HepG2 (cell line): ENCODE data around the gene SEMA3C.

Experiments used
- EZH2 ChIP-seq: conservative IDR thresholded peaks from 2 replicates; pipeline ENCODE4 v1.6.1; 2012; ENCODE audit warnings: mild to moderate bottlenecking, low read depth, low read length, moderate library complexity
- GMEB1 ChIP-seq: sonication (generic); formaldehyde crosslinking; IDR thresholded peaks from 2 replicates; pipeline ENCODE4 v1.5.1; 2020; ENCODE audit warnings: missing genetic modification reagents, mild to moderate bottlenecking, borderline replicate concordance
- HDAC2 ChIP-seq: sonication (generic); formaldehyde crosslinking; IDR thresholded peaks from 2 replicates; pipeline ENCODE4 v1.4.0; 2020; ENCODE audit warnings: missing genetic modification reagents
- NKX3-1 ChIP-seq: sonication (generic); formaldehyde crosslinking; IDR thresholded peaks from 2 replicates; pipeline ENCODE4 v1.5.0; 2020; ENCODE audit warnings: missing genetic modification reagents
- PBX3 ChIP-seq: sonication (generic); formaldehyde crosslinking; IDR thresholded peaks from 2 replicates; pipeline ENCODE4 v1.8.1; 2023; ENCODE audit warnings: missing genetic modification reagents, inconsistent platforms, borderline replicate concordance
- SNRNP70 ChIP-seq: fragments of 200-400 bp; formaldehyde crosslinking; IDR thresholded peaks from 2 replicates; pipeline ENCODE4 v1.6.1; 2017; ENCODE audit warnings: mild to moderate bottlenecking, low read depth, low read length, moderate library complexity
- ZNF460 ChIP-seq: sonication (generic); formaldehyde crosslinking; IDR thresholded peaks from 2 replicates; pipeline ENCODE4 v1.5.1; 2020; ENCODE audit warnings: missing genetic modification reagents, mild to moderate bottlenecking, borderline replicate concordance
- ZNF547 ChIP-seq: sonication (generic); formaldehyde crosslinking; IDR thresholded peaks from 2 replicates; pipeline ENCODE4 v1.5.1; 2020; ENCODE audit warnings: mild to moderate bottlenecking, missing genetic modification reagents
- ZNF569 ChIP-seq: sonication (generic); formaldehyde crosslinking; IDR thresholded peaks from 2 replicates; pipeline ENCODE4 v1.5.0; 2020; ENCODE audit warnings: mild to moderate bottlenecking, missing genetic modification reagents, moderate library complexity, borderline replicate concordance
- TF ChIP-seq, protein P1 (sequence below): sonication (generic); formaldehyde crosslinking; IDR thresholded peaks from 2 replicates; pipeline ENCODE4 v1.5.0; 2020; ENCODE audit warnings: mild to moderate bottlenecking, missing genetic modification reagents, moderate library complexity
- TF ChIP-seq, protein P2 (sequence below): sonication (generic); formaldehyde crosslinking; IDR thresholded peaks from 2 replicates; pipeline ENCODE4 v1.4.0; 2020; ENCODE audit warnings: missing genetic modification reagents, mild to moderate bottlenecking, borderline replicate concordance

DNA sequence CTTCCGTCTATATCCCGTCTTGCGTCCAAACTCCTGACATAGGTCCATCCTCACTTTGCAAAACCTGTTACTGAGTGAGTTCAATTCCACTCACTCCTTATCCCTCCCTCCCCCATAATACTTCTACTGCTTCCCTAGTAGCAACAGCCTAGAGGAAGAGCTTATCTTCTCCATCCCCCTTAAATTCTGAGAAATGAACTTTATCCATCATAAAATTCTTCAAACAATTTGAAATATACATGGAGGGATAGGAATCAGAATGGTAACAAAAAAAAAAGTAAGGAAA is 27.6 kb downstream of the SEMA3C start:
- TF ChIP-seq NKX3-1 (no peak), ZNF460 (no peak), GMEB1 (CRISPR knock-in tag) (no peak), ZNF547 (CRISPR knock-in tag) (no peak), ZNF569 (CRISPR knock-in tag) (no peak), PBX3 (CRISPR knock-in tag) (no peak), EZH2 (no peak), HDAC2 (no peak), SNRNP70 (no peak)
- TF ChIP-seq, protein P1, sequence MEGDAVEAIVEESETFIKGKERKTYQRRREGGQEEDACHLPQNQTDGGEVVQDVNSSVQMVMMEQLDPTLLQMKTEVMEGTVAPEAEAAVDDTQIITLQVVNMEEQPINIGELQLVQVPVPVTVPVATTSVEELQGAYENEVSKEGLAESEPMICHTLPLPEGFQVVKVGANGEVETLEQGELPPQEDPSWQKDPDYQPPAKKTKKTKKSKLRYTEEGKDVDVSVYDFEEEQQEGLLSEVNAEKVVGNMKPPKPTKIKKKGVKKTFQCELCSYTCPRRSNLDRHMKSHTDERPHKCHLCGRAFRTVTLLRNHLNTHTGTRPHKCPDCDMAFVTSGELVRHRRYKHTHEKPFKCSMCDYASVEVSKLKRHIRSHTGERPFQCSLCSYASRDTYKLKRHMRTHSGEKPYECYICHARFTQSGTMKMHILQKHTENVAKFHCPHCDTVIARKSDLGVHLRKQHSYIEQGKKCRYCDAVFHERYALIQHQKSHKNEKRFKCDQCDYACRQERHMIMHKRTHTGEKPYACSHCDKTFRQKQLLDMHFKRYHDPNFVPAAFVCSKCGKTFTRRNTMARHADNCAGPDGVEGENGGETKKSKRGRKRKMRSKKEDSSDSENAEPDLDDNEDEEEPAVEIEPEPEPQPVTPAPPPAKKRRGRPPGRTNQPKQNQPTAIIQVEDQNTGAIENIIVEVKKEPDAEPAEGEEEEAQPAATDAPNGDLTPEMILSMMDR (CRISPR knock-in tag), result no peak
- TF ChIP-seq, protein P2, sequence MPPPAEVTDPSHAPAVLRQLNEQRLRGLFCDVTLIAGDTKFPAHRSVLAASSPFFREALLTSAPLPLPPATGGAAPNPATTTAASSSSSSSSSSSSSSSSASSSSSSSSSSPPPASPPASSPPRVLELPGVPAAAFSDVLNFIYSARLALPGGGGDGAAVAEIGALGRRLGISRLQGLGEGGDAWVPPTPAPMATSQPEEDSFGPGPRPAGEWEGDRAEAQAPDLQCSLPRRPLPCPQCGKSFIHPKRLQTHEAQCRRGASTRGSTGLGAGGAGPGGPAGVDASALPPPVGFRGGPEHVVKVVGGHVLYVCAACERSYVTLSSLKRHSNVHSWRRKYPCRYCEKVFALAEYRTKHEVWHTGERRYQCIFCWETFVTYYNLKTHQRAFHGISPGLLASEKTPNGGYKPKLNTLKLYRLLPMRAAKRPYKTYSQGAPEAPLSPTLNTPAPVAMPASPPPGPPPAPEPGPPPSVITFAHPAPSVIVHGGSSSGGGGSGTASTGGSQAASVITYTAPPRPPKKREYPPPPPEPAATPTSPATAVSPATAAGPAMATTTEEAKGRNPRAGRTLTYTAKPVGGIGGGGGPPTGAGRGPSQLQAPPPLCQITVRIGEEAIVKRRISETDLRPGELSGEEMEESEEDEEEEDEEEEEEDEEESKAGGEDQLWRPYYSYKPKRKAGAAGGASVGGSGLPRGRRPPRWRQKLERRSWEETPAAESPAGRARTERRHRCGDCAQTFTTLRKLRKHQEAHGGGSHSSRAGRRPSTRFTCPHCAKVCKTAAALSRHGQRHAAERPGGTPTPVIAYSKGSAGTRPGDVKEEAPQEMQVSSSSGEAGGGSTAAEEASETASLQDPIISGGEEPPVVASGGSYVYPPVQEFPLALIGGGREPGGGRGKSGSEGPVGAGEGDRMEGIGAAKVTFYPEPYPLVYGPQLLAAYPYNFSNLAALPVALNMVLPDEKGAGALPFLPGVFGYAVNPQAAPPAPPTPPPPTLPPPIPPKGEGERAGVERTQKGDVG (CRISPR knock-in tag), result no peak
